SK-N-MC (cell line): ENCODE data around the gene VARS2.

Experiments used
- EZH2 ChIP-seq: fragments of 200-600 bp; sonication (generic); IDR thresholded peaks from one replicate; pipeline ENCODE4 v1.6.1; 2017; ENCODE audit warnings: antibody characterized with exemption
- FOXP2 ChIP-seq: optimal IDR thresholded peaks from 2 replicates; pipeline ENCODE3; 2011; ENCODE audit warnings: mild to moderate bottlenecking, moderate library complexity; ENCODE audit not compliant: insufficient read depth; ENCODE audit errors: extremely low read length, control extremely low read depth
- POLR2AphosphoS5 ChIP-seq: IDR thresholded peaks from 2 replicates; pipeline ENCODE4 v1.6.1; 2012; ENCODE audit warnings: mild to moderate bottlenecking, low read depth, low read length, borderline replicate concordance

- no peak for TF ChIP-seq EZH2
- no peak for TF ChIP-seq POLR2AphosphoS5
- TF ChIP-seq FOXP2: no peak
Observed at GRCh38 chr6:30966154-30966553, 52.1 kb downstream of the VARS2 start.
